HG03378 (cell line): ENCODE results near the gene DAB2IP.

Experiments
- ATAC-seq: cut with Tn5 transposase; IDR thresholded peaks from one replicate; pipeline ENCODE4 v1.9.1; 2021; ENCODE audit warnings: mild to moderate bottlenecking, moderate library complexity; ENCODE audit not compliant: unreplicated experiment

DAB2IP gene

DNA sequence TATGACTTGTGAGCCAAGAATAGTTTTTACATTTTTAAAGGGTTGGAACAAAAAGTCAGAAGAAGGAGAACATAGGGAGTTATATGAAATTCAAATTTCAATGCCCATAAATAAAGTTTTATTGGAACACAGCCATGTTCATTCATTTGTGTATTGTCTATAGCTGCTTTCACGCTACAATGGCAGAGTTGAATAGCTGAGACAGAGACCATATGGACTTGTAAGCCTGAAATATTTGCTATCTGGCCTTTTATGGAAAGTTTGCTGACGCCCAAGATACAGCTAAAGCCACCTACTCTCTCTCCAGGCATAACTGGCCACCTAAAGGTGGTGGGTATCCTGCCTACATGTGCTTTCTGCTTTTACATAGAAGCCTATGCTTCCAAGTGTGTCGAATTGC is 10.9 kb downstream of the DAB2IP start:
- ATAC-seq, result no peak

DNA sequence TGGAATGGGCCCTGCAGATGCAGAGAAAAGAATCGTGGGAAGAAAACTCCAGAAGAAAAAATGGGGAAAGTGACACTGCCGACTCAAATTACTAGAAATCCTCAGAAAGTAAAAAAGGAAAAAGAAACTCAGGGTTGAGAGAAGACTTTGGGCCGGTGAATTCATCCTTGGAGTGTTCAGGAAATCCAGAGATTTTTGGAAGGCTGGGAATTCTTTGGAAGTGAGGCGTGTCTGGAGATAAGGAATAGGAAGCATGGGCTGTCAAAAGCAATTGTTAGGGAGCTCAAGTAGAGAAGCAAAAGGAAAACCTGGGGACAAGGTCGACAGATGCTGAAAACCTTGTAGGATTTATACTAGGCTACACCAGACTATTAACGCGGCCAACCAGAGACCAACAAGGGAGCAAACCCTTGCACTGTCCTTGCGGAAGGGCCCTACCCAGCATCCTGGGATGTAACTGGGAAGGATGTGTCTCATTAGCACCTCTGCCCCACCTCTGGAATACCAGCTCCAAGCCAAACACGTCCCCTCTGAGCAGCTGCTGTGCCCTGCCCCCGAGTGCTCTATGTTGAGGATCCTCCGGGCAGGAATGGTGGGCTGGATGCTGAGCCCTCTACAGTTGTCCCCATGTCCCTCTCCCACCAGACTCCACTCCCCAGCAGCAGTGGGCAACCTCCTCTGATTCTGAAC is 11.6 kb downstream of the DAB2IP start:
- ATAC-seq, result no peak

DNA sequence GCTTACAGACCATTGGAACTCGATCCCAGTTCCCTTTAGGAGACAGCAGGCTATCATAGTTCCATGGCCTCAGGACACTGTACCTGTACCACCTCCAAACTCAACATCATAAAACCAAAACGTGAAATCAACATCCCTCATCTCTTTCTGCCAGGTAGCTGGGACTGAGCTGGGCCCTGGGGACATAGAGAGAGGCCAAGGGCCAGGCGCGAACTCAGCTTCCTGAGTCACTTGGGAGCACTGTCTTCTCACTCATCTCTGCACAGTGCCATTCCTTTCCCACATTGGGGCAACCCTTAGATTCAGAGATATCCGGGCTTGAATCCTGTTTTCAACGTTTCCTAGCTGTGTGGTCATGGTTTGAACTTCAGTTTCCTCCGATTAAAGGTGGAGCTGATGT is 12.2 kb downstream of the DAB2IP start:
- no peak for ATAC-seq

DNA sequence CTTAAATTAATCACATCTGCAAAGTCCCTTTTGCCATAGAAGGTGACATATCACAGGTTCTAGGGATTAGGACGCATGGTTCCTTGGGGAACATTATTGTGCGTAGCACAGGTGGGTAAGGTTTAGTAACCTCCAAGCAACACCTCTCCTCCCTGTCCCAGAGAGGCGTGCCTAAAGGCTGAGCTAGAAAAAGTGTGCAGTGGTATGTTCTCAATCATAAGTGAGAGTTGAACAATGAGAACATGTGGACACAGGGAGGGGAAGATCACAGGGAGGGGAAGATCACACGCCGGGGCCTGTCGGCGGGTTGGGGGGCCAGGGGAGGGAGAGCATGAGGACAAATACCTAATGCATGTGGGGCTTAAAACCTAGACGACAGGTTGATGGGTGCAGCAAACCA is 14.9 kb downstream of the DAB2IP start:
- no peak for ATAC-seq

DNA sequence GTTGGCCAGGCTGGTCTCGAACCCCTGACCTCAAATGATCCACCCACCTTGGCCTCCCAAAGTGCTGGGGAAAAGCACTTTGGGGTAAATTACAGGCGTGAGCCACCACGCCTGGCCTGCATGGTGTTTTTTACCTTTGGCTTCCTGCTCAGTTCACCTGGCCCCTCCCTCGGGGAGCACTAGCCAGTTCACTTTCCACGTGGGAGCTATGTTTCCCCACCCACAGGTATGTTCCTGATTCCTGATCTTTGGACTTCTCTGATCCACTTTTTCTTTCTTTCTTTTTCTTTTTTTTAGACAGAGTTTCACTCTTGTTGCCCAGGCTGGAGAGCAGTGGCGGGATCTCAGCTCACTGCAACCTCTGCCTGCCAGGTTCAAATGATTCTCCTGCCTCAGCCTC is 15.8 kb downstream of the DAB2IP start:
- ATAC-seq, result no peak

DNA sequence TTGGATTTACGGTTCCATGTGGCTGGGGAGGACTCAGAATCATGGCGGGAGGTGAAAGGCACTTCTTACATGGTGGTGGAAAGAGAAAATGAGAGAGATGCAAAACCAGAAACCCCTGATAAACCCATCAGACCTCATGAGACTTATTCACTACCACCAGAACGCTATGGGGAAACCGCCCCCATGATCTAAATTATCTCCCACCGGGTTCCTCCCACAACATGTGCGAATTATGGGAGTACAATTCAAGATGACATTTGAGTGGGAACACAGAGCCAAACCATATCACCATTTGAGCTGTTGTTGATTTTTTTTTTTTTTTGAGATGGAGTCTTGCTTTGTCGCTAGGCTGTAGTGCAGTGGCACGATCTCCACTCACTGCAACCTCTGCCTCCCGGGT is 16.5 kb downstream of the DAB2IP start:
- ATAC-seq, result no peak

DNA sequence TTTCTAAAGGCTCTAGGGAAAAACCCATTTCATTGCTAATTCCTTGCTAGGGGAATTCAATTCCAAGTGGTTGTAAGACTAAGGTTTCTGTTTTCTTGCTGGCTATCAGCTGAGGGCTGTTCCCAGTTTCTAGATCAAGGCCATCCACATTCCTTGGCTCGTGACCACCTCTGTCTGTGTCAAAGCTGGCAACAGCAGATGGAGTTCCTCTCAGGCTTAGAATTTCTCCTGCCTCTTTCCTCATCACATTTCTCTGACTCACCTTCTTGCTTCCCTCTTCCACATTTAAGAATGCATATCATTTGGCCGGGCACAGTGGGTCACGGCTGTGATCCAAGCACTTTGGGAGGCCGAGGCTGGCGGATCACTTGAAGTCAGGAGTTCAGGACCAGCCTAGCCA is 19.0 kb downstream of the DAB2IP start:
- no peak for ATAC-seq

DNA sequence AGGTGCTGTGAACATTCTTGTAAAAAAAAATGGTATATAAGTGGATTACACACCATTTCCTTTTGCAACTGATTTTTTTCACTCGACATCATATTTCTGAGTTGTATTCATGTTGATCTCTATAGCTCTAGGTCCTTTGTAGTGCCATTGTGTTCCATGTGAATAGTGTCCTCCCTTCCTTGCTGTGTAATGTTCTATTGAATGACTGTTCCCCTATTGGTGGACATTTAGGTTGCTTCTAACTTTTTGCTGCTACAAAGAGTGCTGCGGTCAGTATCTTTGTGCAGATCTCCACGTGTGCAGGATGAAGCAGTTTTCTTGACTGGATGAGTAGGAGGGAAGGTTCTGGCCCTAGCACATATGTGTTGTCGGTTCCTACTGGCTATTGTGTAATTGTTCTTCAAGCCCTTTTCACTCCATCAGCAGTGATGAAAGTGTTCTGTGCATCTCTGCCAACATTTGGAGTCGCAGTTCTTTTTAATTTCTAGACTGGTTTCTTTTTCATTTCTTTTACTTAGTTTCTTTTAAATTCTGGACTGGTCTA is 20.2 kb downstream of the DAB2IP start:
- no peak for ATAC-seq

DNA sequence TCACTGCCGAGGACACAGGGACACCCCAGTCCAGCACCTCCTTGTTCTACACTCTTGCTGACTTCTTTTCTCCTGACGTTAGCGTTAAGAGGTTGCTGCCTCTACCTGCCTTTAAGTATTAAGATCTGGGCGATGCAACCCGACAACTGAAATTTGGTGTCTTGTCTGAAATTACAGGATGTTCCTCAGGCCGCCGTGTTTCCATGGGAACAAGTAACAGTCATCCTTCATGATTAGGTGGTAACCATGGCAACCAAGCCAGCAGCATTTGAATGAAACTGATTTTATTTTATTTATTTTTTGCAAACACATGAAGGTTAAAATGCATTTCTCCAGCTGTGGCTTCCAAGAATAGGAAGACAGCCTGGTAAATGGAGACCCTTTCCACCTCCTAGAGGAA is 20.8 kb downstream of the DAB2IP start:
- no peak for ATAC-seq

DNA sequence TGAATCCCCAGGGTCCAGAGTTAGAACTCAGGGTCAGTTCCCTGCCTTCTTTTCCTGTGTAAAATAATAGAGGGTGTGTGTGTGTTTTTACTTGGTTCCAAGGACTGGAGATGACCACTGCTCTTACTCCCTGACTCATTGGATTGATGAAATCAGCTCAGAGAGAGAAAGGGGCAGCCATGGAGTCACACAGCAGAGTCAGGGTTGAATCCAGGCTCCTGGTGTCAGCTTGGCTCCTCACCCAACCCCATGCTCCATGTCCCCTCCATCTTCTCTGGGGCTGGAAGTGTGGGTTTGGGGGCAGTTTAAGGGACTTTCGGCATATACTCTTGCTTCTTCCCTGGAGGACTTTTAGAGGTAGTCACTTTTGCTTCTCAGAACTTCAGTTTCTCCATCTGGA is 21.6 kb downstream of the DAB2IP start:
- no peak for ATAC-seq

DNA sequence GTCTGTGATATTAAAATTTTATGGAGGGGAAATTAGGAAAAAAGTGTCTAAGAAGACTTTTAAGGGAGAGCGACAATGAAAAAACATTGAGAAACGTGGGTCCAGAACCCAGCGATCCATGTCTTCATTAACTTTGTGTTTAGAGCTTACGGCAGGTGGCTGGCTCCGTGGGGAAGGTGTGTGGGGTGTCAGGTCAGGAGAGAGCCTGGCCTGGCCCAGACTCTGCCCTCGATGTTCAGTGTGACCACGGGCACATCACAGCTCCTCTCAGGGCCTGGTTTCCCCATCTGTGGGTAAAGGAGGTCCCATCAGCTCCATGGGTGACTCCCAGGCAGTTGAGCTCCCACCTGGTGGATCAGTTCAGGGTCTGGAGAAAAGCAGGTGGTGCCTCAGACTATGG is 22.1 kb downstream of the DAB2IP start:
- ATAC-seq, result no peak

DNA sequence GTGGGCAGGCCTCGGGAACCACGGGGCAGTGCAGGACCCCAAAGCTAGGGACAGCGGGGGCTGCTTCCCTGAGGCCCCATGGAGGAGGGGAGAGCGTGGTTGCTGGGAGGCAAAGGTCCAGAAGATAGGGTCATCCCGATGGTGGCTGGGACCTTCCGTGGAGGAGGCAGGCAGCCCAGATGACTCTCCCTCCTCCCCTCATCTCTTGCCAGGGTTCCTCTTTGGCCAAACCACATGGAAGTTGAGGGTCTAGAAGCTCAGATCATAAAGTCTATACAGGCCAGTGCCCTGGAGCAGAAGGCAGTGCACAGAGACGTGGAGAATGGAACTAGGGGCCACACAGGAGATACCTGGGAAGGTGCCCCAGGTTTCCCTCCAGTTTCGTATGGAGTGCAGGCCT is 22.6 kb downstream of the DAB2IP start:
- ATAC-seq, result no peak

DNA sequence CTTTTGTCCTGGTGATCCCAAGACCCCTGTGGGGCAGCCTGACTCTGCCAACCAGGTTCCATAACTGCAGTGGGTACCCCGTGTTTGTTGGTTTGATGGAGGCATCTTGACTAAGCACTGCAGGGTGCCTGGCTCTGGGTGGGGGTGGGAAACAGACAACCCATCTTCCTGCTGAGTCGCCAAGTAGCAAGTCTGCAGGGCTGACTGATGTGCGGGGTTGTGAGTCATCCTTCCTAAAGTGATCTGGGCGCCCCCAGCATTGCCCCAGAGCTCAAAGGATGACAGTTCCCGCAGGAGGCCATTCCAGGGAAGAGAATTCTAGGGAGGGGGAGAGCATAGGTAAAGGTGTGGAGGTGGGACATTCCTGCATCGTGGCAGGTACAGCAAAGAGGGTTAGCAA is 23.5 kb downstream of the DAB2IP start:
- ATAC-seq, result no peak

DNA sequence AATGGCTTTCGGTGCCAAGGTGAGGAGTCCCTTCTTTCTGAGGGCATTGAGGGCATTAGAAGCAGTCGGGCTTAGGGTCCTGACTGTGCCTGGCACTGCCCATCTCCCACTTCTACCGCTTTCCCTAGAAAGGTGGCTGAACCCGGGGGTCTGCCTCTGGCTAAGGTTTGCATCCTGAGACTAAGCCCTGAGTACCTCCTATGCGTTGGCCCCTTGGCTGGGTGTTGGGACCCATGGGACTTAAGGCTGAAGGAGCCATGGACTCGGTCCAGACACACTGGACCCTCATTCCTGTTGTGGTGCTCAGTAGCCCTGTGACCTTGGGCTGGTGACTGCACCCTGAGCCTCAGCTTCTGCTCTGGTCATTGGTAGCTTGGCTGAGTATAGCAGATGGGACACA is 23.9 kb downstream of the DAB2IP start:
- no peak for ATAC-seq

DNA sequence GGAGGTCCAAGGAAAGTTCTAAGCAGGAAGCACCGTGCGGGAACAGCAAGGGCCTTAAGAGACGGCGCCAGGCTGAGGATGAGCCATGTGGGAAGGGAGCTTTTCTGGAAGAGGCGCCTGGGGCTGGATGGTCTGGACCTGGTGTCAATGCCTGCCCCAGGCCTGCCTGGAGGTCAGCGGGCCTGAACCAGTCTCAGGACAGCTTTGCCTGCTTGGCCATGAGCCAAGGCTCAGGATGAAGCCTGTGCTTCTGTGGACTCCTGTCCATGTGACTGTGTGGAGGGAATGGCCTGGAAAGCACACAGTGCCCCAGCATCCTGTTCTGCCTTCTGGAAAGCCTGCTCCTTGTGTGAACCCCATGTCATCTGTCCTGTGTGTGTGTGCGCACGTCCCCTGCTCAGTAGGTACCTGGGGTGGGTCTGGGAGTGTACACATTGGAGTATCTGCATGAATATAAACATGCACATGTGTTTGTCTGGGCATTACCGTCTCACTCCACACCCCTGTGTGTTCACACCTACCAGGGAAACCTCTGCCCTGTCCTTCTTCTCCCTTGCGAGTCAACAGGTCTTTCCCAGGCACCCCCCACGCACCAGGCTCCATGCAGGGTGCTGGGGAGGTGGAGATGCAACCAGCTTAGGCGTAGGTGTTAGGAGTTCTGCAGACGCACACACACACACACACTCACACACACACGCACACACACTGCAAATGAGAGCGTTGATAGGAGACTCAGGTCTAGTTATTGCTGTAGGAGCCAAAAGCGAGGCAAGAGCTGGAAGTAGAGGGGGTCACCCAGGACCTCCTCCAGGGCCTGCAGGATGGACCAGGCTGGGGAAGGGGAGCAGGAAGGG is 24.8 kb downstream of the DAB2IP start:
- no peak for ATAC-seq

DNA sequence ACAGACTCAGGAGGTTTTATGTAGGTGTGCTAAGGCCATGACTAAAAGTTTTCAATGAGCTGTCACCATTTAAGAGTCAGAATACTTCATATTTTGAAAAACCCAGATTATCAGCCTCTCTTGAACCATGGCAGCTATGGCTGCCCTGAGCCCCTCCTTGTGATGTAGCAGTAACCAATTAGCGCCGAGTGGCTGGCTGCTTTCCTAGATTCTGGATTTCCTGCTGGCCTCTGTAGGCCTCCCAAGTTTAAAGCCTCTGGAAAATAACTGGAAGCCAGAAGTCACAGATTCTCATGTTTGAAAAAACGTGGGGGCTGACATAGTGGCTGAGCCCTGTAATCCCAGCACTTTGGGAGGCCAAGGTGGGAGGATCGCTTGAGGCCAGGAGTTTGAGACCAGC is 25.5 kb downstream of the DAB2IP start:
- no peak for ATAC-seq

DNA sequence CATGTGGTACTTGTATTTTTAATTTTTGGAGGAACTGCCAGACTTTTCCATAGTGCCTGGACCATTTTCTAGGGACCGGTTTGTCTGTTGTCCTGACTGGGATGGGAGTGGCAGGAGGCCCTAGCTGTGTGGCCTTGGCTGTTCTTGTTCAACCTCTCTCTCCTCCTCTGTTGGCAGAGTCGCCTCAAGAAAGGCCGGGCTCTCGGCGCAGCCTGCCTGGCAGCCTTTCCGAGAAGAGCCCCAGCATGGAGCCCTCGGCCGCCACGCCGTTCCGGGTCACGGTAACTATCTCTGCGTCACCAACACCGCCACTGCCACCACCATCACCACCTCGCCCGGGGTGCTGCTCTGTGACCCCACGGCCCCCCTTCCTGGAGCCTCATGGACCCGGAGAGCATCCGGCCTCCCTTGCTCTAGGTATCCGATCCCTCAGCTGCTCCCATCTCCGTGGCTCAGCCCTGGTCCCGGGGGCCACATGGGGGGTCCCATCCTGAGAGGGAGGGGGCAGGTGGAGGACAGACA is 27.1 kb downstream of the DAB2IP start:
- ATAC-seq, result no peak

DNA sequence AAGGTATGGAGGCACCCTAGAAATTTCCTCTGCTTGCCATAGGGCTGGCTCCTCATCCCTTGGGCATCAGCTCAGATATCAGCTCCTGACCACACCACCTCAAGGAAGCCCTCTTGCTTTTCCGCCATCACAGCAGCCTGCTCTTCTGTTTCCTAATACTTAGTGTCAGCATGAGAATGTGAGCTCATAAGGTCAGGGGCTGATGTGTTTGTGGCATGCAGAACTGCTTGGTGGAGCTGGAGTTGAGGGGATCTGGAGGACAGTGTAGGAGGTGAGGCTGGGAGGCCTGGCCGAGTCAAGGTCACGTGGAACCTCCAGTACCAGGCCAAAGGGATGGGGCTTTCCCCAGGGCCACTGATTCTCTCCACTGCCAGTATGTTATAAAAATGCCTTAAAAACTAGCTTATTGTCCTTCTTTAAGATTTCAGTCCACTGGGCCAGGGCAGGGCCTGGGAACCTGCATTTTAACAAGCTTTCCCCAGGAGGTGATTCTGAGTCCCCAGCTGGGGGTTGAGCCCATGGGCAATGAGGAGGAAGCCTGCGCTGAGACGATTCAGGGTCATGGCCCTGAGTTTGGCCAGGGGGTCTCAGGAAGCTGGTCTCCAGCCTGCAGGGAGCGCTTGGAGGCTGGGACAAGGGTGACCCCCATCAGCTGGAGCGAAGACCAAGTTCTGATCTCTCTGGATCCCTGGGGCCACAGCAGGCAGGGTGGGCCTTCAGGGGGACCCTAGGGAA is 28.6 kb downstream of the DAB2IP start:
- no peak for ATAC-seq

DNA sequence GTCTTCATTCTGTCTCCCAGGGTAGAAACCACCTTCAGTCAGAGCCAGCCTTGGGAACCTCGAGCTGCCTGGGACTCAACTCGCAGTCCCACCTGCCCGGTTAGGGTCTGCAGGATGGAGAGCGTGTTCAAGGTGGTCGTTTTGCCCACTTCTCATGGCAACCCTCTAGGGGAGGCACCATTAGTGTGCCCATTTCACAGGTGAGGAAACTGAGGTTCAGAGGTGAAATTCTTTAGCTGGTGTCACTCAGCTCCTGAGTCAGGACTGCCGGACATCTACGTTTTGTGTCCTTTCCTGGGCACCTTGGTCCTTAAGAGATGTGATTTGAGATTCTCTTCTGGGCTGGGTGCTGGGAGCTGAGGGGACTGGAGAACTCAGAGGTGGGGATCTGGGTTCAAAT is 30.0 kb downstream of the DAB2IP start:
- no peak for ATAC-seq

DNA sequence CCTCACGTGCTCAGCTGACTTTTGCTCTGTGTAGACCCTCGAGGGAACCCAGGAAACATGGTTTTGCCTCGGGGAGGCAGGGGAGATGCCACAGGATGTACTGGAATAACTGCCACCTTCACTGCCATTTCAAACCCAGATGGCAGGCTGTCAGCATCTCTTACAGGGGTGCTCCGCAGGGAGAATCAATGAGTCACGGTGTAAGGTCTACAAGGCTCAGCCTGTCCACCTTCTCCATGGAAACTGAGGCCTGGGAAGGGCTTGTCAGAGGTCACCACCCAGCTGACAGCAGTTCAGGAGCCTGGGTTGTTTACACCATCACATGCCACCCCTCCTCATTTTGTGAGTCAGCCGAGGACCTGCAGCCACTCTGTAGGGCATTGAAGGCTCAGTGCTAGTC is 30.8 kb downstream of the DAB2IP start:
- no peak for ATAC-seq

DNA sequence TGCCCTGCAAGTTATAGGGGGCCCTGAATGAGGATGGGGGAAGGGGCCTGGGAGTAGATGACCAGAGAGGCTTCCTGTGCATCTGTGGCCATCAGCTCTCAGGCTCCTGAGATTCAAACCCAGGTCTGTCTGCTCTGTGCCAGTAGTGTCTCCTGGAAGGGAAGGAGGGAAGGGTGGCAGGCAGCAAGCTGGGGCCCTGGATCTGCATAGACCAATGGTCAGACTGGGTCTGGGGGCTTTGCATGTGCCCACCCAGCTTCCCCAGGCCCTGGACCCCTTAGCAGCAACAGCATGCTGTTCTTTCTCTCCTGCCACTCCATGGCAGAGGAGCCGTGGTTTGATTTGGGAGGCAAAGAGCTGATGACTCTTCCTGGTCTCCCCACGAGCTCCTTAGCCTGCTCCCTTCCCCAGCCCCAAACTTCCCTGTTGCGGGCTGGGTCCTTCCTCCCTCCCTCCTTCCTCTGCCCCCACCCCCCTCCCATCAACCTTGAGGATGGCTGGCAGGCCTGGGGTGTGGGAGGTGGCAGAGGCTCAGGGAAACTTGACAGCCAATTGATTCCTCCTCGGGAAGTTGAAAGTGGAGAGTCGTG is 31.6 kb downstream of the DAB2IP start:
- ATAC-seq, result no peak
